OCI-LY1 (cell line): ENCODE measurements around the gene TCF19.

ENCODE experiments used
- H2AFZ ChIP-seq: fragments of 200-600 bp; sonication (generic), shearing (Covaris generic); 2 replicates; pipeline ENCODE4 v1.6.0; 2014; ENCODE audit warnings: antibody characterized with exemption, mild to moderate bottlenecking, low read length
- H3F3A ChIP-seq: fragments of 200-600 bp; sonication (generic), shearing (Covaris generic); 2 replicates; pipeline ENCODE4 v1.6.0; 2014; ENCODE audit warnings: mild to moderate bottlenecking, antibody characterized with exemption, low read length, moderate library complexity; ENCODE audit not compliant: insufficient read depth
- H3K27ac ChIP-seq: fragments of 200-600 bp; sonication (generic); 2 replicates; pipeline ENCODE4 v1.5.1; 2014; ENCODE audit warnings: low read length, mixed run types, mild to moderate bottlenecking, low read depth; ENCODE audit not compliant: poor library complexity, severe bottlenecking
- H3K27me3 ChIP-seq: fragments of 200-600 bp; sonication (generic); 2 replicates; pipeline ENCODE4 v1.6.0; 2014; ENCODE audit warnings: antibody characterized with exemption, mild to moderate bottlenecking, low read length, moderate library complexity; ENCODE audit not compliant: insufficient read depth
- H3K36me3 ChIP-seq: fragments of 200-600 bp; sonication (generic); 2 replicates; pipeline ENCODE4 v1.6.1; 2014; ENCODE audit warnings: mild to moderate bottlenecking, antibody characterized with exemption, low read length, moderate library complexity, mixed read lengths; ENCODE audit not compliant: insufficient read depth
- H3K4me1 ChIP-seq: fragments of 200-600 bp; sonication (generic); 2 replicates; pipeline ENCODE4 v1.5.1; 2014; ENCODE audit warnings: mild to moderate bottlenecking, low read length, moderate library complexity; ENCODE audit not compliant: insufficient read depth, severe bottlenecking
- H3K4me2 ChIP-seq: fragments of 200-600 bp; sonication (generic), shearing (Covaris generic); 2 replicates; pipeline ENCODE4 v1.6.1; 2014; ENCODE audit warnings: low read length
- H3K4me3 ChIP-seq: fragments of 200-600 bp; sonication (generic); 2 replicates; pipeline ENCODE4 v1.5.1; 2014; ENCODE audit warnings: low read length, low read depth, mild to moderate bottlenecking, mixed read lengths; ENCODE audit not compliant: poor library complexity, severe bottlenecking
- H3K79me2 ChIP-seq: fragments of 200-600 bp; shearing (Covaris generic); 2 replicates; pipeline ENCODE4 v1.6.1; 2016; ENCODE audit warnings: mixed run types, low read length, mixed read lengths; ENCODE audit not compliant: insufficient read depth
- H3K9ac ChIP-seq: fragments of 200-600 bp; sonication (generic), shearing (Covaris generic); 2 replicates; pipeline ENCODE4 v1.6.1; 2014; ENCODE audit warnings: mild to moderate bottlenecking, low read length, mixed read lengths
- H3K9me2 ChIP-seq: fragments of 200-600 bp; sonication (generic), shearing (Covaris generic); 2 replicates; pipeline ENCODE4 v1.6.1; 2014; ENCODE audit warnings: low read depth, mild to moderate bottlenecking, low read length, mixed read lengths
- H3K9me3 ChIP-seq: fragments of 200-600 bp; shearing (Covaris generic); 2 replicates; pipeline ENCODE4 v1.6.1; 2014; ENCODE audit warnings: low read length, mixed read lengths
- H4K20me1 ChIP-seq: fragments of 200-600 bp; sonication (generic), shearing (Covaris generic); 2 replicates; pipeline ENCODE4 v1.6.0; 2016; ENCODE audit warnings: mild to moderate bottlenecking, low read length; ENCODE audit not compliant: insufficient read depth
- EZH2 ChIP-seq: fragments of 200-600 bp; sonication (generic), shearing (Covaris generic); IDR thresholded peaks from 2 replicates; pipeline ENCODE4 v1.8.0; 2017; ENCODE audit warnings: borderline replicate concordance, mixed run types, mild to moderate bottlenecking, antibody characterized with exemption, low read length, moderate library complexity, mixed read lengths
- TF ChIP-seq, protein P1 (sequence below): fragments of 200-600 bp; sonication (generic), shearing (Covaris generic); IDR thresholded peaks from 2 replicates; pipeline ENCODE4 v1.5.1; 2017; ENCODE audit warnings: mild to moderate bottlenecking, antibody characterized with exemption, low read length, moderate library complexity, mixed read lengths

The TCF19 gene

DNA sequence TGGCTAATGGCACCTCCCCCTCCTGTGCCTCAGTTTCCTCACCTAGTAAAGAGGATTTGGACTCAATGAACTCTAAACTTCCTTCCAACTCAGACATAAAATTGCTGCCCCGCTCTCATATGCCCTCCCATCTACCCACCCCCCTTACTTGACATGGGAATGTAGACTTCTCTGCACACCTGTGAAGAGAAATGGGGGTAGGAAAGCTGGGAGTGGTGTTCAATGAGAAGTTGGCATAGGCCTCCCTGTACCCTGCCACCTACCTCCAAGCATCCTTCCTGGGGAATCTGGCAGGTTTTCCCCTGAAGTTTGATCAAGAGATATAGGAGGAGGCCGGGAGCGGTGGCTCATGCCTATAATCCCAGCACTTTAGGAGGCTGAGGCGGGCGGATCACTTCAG lies 16.0 kb downstream of the TCF19 start:
- TF ChIP-seq EZH2, result no peak
- TF ChIP-seq, protein P1, sequence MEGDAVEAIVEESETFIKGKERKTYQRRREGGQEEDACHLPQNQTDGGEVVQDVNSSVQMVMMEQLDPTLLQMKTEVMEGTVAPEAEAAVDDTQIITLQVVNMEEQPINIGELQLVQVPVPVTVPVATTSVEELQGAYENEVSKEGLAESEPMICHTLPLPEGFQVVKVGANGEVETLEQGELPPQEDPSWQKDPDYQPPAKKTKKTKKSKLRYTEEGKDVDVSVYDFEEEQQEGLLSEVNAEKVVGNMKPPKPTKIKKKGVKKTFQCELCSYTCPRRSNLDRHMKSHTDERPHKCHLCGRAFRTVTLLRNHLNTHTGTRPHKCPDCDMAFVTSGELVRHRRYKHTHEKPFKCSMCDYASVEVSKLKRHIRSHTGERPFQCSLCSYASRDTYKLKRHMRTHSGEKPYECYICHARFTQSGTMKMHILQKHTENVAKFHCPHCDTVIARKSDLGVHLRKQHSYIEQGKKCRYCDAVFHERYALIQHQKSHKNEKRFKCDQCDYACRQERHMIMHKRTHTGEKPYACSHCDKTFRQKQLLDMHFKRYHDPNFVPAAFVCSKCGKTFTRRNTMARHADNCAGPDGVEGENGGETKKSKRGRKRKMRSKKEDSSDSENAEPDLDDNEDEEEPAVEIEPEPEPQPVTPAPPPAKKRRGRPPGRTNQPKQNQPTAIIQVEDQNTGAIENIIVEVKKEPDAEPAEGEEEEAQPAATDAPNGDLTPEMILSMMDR, result no peak
- Histone ChIP-seq H3K9ac (no peak overlapping the region), H4K20me1 (no peaks in the 10 kb centered on the region), H3K4me2 (no peak overlapping the region), H3K27ac (no peak overlapping the region), H3K9me3 (no peaks in the 10 kb centered on the region), H3K79me2 (no peaks in the 10 kb centered on the region), H3K4me3 (no peak overlapping the region), H3K27me3 (no peaks in the 10 kb centered on the region), H3K4me1 (peaks cover 6% of the 10 kb centered on the region), H3K9me2 (no peaks in the 10 kb centered on the region), H3F3A (no peaks in the 10 kb centered on the region), H3K36me3 (no peaks in the 10 kb centered on the region), H2AFZ (no peak overlapping the region)

DNA sequence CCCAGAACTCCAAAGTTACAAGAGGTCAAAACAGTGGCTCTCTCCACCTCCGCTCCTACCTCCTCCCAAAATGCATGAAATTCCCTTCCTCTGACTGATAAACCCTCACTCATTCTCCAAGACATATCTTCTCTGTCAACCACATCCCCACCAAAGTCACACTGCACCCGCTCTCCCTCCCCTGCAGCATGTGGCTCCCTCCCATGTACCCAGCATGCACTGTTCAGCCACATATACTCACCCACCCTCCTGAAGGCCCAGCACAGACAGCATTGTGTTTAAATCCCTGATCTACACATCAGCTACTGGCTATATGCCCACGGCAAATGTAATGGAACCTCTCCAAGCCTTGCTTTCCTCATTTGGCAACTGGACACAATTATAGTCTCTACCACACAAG lies 17.6 kb downstream of the TCF19 start:
- H2AFZ ChIP-seq, result no peak overlapping the region
- H4K20me1 ChIP-seq, result no peaks in the 10 kb centered on the region
- H3K36me3 ChIP-seq, result no peaks in the 10 kb centered on the region
- no peaks in the 10 kb centered on the region for H3K27me3 ChIP-seq
- no peak overlapping the region for H3K27ac ChIP-seq
- H3K79me2 ChIP-seq, result no peaks in the 10 kb centered on the region
- TF ChIP-seq EZH2, result no peak
- TF ChIP-seq, protein P1, result no peak
- no peaks in the 10 kb centered on the region for H3K9me3 ChIP-seq
- H3K4me2 ChIP-seq, result no peak overlapping the region
- no peak overlapping the region for H3K9ac ChIP-seq
- H3K4me1 ChIP-seq, result peaks cover 6% of the 10 kb centered on the region
- H3K9me2 ChIP-seq, result no peaks in the 10 kb centered on the region
- no peaks in the 10 kb centered on the region for H3F3A ChIP-seq
- no peak overlapping the region for H3K4me3 ChIP-seq

DNA sequence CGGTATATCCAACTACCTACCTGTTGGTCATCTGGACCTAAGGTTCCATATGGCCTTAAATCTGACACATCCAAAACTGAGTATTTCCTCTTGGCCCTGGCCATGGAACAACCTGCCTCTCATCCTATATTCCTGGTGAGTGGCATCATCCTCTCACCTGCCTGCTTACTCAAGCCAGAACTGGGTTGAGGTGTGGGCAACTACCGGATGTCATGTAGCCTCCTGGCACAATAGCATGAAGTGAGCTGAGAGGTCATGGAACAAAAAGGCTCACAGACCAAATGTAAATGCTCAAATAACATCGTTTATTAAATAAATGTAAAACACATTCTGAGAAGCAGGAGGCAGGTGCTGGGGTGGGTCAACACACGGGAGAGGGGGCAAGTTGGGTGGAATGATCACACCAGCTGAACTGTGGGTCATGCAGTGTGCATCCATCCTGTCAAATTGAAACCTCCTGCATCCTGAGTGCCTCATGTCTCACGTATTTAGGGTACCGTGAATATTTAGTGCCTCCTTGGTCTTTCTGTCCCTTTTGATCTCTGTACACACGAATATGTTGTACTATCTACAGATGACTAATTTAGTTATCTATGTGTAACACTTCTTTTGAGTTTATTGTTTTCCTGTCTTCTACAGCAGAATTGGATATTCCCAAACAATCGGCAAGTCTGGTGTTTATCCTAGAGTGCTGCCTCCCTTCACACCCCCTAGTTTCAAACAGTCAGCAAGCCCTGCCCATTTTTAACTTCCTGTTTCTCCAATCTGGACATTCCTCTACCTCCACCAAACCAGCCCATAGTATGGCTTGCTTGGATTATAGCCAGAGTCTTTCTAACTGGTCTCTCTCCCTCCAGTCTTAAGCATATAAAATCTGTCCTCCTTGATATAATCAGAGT lies 20.0 kb downstream of the TCF19 start:
- H3K9me2 ChIP-seq, result no peaks in the 10 kb centered on the region
- H3K36me3 ChIP-seq, result no peaks in the 10 kb centered on the region
- H3F3A ChIP-seq, result no peaks in the 10 kb centered on the region
- no peaks in the 10 kb centered on the region for H4K20me1 ChIP-seq
- H3K4me1 ChIP-seq, result peaks cover 6% of the 10 kb centered on the region
- H3K79me2 ChIP-seq, result no peaks in the 10 kb centered on the region
- no peak overlapping the region for H3K27ac ChIP-seq
- H3K9ac ChIP-seq, result no peak overlapping the region
- no peak overlapping the region for H3K4me3 ChIP-seq
- TF ChIP-seq EZH2, result no peak
- TF ChIP-seq, protein P1, result no peak
- H2AFZ ChIP-seq, result no peak overlapping the region
- H3K4me2 ChIP-seq, result no peak overlapping the region
- no peaks in the 10 kb centered on the region for H3K27me3 ChIP-seq
- H3K9me3 ChIP-seq, result no peaks in the 10 kb centered on the region
